OCI-M1 (cell line): ENCODE data around the gene DEPDC7.
"Not testable (repeated sequence)": the region's sequence is repeated elsewhere in the genome, so short reads cannot be mapped to it uniquely, and the experiment has no call there.

ENCODE experiments used
- DNase-seq: peaks from one replicate; lab custom pipeline; 2025; lab: John Stamatoyannopoulos, UW

Gene DEPDC7

DNA sequence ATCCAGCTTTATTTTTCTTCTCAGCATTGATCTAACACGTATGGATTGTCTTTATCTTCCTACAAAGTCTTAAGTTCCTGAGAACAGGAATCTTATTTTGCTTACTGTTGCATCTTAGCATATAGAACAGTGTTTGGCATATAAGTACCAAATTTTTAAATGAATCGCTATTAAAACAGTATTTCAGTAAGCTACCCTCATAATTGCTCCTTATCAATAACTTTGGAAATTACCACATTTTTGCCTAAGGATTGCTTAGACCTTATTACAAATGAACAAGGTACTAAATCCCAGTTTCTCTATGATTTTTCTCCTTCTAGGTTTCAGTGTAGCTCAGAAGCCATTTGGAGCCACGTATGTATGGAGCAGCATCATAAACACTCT, 9.7 kb downstream of the DEPDC7 start:
- DNase-seq: no peak

GRCh38 chr11:33027233-33027632, 11.6 kb downstream of the DEPDC7 start:
- no peak for DNase-seq

DNA sequence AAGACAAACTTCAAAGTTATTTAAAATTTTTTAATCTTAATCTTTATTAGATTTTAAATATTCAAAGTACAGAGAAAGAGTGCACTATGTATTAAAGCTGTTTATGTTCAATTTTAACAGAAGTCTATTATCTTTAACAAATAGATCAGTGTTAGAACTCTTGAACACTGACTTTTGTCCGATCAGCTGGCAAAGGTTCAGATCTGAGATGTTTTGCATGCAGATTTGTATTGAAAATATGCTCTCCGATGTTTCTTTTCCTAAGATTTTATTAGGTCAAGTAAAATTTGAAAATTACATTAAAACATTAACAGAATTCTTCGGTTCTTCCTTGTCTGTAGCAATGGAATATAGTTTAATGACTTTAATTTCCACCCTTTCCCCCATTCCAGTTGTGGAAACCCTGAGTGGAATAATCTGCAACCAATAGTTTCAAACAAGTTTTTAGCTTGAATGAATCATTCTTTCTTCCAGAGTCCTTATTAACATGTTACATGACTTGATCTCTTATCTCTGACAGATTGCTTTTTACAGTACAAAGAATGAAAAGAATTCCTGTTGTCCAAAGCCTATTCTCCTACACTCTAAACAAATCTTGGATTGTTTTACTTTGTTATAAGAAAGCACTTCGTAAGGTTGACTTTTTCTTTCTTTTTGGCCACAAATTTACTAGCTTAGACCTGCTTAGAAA, 12.3 kb downstream of the DEPDC7 start:
- no peak for DNase-seq

DNA sequence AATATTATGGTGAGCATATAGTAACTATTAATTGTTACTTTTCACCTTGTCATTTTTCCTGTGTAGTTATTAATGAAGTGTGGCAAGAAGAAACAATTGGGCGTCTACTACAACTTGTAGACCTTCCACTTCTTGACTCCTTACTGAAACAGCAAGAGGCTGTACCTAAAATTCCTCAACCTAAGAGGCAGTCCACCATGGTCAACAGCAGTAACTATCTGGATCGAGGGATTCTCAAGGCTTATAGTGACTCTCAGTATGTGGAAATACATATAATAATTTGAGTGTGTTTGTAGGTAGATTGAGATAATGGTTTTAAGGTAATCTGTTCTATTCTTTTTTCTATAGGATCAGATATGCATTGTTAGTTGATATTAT, 12.8 kb downstream of the DEPDC7 start:
- no peak for DNase-seq

- not testable (repeated sequence) for DNase-seq
Measured at GRCh38 chr11:33029218-33029617, 13.5 kb downstream of the DEPDC7 start.

DNA sequence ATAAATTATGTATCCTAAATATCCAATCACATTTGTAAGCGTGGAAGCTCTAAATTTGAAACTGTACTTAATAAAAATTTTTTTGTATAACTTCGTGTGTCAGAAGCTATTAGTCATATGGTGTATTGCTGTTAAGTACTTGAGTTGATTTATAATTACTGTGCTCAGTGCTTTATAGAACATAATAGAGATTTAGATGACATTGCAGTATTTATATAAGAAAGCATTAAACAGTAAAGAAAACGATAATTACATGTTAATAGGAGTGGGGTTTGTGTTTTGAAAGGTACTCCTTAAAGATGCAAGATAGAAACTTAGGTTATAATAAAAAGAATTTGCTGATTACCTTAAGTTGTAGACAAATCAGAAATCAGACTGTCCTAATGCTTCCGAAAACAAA, 17.8 kb downstream of the DEPDC7 start:
- DNase-seq: no peak

GRCh38 chr11:33035011-33035410, 19.3 kb downstream of the DEPDC7 start:
- DNase-seq: no peak

- DNase-seq: peak; percentile 93
Measured at GRCh38 chr11:33039274-33040032, 23.8 kb downstream of the DEPDC7 start, which contains the start of gene TCP11L1. Gene TCP11L1 (plus strand): TSS chr11:33039572. CDS start chr11:33043774, 4,202 bp downstream.

- DNase-seq: no peak
Measured at GRCh38 chr11:33040033-33040861, 24.6 kb downstream of the DEPDC7 start.

DNA sequence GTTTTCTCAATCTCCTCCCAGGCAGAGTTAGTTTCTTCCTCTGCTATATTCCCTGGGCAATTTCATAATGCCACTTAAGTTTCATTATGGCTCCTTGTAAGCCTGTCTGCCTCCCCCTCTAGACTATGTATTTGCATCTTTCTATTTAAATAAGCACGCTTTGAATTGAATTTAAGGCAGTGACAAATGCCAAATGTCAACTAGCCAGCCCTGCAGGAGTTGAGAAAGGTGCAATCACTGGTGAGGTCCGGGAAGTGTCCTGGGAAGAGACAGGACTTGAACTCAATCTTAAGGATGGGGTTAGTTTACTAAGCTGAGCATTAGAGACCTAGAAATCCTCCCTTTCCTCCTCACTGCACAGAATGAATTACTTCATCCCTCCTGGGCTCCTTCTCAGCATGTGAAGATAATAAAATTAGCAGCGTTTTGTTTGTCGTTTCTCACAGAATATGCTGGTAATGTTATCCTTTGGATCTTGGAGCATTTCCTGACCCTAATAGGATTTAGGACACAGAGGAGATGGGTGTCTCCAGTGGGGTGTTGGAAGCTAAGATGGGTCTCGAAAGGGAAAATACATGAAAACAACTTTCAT, 25.3 kb downstream of the DEPDC7 start:
- no peak for DNase-seq

DNA sequence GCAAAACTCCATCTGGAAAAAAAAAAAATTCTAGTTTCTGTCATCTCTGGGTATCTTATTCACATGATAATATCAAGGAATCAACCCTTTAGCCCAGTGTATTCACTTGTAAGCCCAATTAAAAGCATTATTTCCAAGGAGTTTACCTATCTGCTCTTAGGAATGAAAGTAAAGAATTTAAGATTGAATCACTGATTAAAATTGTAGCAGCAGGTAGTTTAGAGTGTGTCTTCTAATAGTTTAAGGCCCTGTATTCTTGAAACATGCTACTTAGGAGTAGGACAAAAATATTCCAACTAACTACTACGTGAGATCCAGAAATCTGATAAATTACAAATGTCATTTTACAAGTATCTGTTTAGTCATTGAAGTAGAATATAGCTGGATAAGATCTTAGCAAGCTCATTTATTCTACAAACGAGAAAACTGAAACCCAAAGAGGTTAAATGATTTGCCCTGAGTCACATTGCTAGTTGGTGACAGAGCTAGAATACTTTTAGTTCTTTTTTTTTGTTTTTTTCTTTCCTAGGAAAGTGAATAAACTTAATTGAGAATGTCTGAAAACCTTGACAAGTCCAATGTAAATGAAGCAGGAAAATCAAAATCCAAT, 27.6 kb downstream of the DEPDC7 start:
- DNase-seq: no peak

- DNase-seq: no peak
Measured at GRCh38 chr11:33044285-33044756, 28.6 kb downstream of the DEPDC7 start.

DNA sequence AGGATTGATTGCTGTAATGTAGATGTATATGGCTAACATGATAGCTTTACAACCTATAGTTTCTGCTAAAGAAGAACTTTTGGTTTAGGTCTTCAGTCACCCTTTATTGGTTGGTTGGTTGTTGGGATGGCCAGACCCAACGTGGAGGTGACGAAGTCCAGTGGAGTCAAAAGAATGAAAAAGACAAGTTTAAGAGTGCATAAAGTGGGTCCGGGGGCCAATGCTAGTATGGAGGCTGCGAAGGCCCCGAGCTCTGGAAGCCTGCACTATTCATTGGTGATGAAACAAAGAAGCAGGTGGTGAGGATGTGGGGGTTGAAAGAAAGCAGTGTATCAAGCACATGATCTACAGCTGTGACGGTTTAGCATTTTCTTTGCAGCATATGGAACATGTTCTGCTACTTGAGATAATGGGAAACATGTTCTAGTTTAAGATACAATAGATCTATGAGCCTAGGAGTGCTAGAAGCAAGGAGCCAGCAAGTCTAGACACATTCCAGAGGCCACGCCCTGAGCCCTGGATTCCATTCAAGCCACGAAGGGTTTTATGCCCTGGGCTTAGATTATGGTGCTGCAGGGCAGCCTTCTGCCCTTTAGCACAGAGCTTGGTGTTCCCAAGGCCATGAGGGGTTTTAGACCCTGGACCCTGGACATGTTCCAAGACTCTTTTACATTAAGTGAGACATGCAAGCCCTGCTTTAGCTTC, 30.0 kb downstream of the DEPDC7 start:
- DNase-seq: no peak

GRCh38 chr11:33048701-33049100, 33.0 kb downstream of the DEPDC7 start:
- DNase-seq: not testable (repeated sequence)

DNA sequence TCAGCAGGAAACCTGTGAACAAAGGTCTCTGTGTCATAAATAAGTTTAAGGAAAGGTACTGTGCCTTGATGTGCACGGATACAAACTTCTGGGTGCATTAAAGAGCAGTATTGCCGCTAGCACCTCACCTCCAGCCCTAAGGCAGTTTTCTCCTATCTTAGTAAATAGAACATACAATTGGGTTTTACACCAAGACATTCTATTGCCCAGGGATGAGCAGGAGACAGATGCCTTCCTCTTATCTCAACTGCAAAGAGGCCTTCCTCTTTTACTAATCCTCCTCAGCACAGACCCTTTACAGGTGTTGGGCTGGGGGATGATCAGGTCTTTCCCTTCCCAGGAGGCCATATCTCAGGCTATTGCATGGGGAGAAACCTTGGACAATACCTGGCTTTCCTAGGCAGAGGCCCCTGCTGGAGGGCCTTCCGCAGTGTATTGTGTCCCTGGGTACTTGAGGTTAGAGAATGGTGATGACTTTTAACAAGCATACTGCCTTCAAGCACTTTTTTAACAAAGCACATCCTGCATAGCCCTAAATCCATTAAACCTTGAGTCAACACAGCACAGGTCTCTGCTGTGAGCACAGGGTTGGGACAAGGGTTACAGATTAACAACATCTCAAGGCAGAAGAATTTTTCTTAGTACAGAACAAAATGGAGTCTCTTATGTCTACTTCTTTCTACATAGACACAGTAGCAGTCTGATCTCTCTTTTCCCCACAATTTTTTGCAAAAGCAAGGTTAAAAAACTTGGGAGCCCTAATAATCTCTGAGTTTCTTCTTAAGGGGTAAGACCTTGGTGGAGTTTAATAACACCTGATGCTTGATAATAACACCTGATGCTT, 34.1 kb downstream of the DEPDC7 start:
- DNase-seq: not testable (repeated sequence)

GRCh38 chr11:33052231-33052630, 36.6 kb downstream of the DEPDC7 start:
- peak; percentile 70 for DNase-seq

- DNase-seq: no peak
Measured at GRCh38 chr11:33055375-33055774, 39.7 kb downstream of the DEPDC7 start.

GRCh38 chr11:33057284-33057683, 41.6 kb downstream of the DEPDC7 start:
- no peak for DNase-seq

DNA sequence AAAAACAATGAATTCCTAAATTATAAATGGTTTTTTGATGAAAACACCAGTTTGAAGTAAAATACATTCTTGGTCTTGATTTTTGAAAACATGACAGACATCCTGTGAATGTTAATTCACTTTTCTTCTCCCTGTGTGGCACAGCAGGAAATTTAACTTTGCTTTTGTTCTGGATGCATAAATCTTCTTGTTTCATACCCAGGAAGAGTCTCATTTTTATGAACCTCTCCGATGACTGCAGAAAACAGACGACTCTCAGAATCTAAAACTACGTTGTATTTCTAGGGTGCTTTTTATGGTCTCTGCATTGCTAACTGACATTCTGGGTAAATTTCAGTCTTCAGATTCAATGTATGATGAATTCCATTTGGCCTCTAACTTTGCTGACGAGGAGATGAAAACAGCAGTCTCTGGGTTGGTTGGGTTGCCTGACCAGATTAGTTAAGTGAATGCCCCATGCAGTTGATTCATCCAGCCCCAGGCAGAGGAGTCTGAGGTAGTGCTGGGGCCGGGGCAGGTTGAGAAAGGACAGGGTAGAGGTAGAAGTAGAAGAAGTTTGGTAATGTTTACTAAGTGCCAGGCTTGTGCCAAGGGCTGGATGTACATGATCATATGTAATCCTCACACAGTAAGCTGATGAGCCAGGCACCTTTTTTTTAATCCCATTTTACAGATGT, 43.8 kb downstream of the DEPDC7 start:
- DNase-seq: no peak

DNA sequence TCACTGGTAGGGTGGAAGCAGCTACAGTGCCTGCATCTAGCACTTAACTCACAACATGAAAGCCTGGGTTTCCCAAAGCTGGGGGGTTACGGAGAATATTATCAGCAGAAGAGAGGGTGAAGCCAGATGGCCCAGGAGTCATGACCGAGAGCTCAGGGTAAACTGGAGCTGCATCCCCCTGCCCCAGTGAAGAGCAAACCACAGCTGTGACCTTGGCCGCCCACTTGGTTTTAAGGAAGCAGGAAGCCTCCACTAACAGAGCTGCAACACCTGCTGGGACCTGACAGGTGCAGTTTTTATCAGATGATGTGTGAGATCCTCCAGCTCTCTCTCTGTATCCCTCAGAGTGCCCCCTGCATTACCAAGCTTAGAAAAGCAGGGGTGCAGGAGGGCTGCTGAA, 44.6 kb downstream of the DEPDC7 start:
- no peak for DNase-seq
